ENCODE measurements around the gene ABCG1. TPM values are rescaled to one million over a fixed set of nuclear protein-coding genes. Genes with fewer than 3 reads are reported as not detected.

ABCG1 gene
- total and polyA plus RNA-seq, 2 donors (not counting 3 experiments of a cell fraction or from before 2014, with no cell fraction given): 6.7 to 19.6 TPM

- ChIA-PET CTCF (interaction anchor here (0.8 to 2.9 kb wide), 4 partner anchors 8 to 36 kb away, joined by 3 to 8 read pairs (median 4); no protein-coding TSS in a partner anchor), POLR2A (no interaction called here)
- peaks cover 0 to 4% of the 10 kb centered on the region in 2 experiments for H3K27me3 ChIP-seq (ENCODE audit: control insufficient read depth in 2 of 2, insufficient read depth in 2 of 2, low read length in 2 of 2)
- no peaks in the 10 kb centered on the region for H3K79me2 ChIP-seq (ENCODE audit: control insufficient read depth, insufficient read depth, low read length)
- no peak overlapping the region for H2AFZ ChIP-seq (ENCODE audit: low read depth, low read length)
- H3K36me3 ChIP-seq (ENCODE audit: control insufficient read depth in 2 of 2, extremely low read depth in 1 of 2, insufficient read depth in 2 of 2, low read length in 2 of 2): no peaks in the 10 kb centered on the region
- intact Hi-C loops (cut with micrococcal nuclease): no loop called here
- BruUV-seq (replicated peaks): no TSS peak
- no peaks in the 10 kb centered on the region for H4K20me1 ChIP-seq (replicated peaks; ENCODE audit: control insufficient read depth, extremely low read depth, insufficient read depth, low read length)
- no peak overlapping the region for H3K4me2 ChIP-seq (ENCODE audit: insufficient read depth, low read length)
- H3K27ac ChIP-seq (ENCODE audit: insufficient read depth, low read depth, low read length): no peak overlapping the region
- H3K4me1 ChIP-seq (ENCODE audit: control insufficient read depth, extremely low read depth, insufficient read depth, low read length): peaks cover 21% of the 10 kb centered on the region
- no peaks in the 10 kb centered on the region for H3K9me1 ChIP-seq (replicated peaks; ENCODE audit: control insufficient read depth, extremely low read depth, insufficient read depth, low read length)
- TF ChIP-seq CTCF (IDR thresholded peaks at IDR 0.05; ENCODE audit: extremely low read depth in 1 of 2, insufficient read depth in 1 of 2, low read depth in 1 of 2, low read length in 2 of 2) (no peak), EZH2 (IDR thresholded peaks at IDR 0.05; ENCODE audit: borderline replicate concordance, low read depth, low read length, severe bottlenecking) (no peak), FOS (IDR thresholded peaks at IDR 0.05; ENCODE audit: borderline replicate concordance, insufficient read depth, low read length) (no peak), POLR2AphosphoS5 (IDR thresholded peaks at IDR 0.05; ENCODE audit: insufficient read depth, low read depth, low read length) (no peak), GATA2 (IDR thresholded peaks at IDR 0.05; ENCODE audit: insufficient read depth, insufficient read length, low read depth, low read length) (no peak), JUN (IDR thresholded peaks at IDR 0.05; ENCODE audit: borderline replicate concordance, insufficient read depth, insufficient read length, low read depth) (no peak), MAX (IDR thresholded peaks at IDR 0.05; ENCODE audit: insufficient read depth, insufficient read length) (no peak), POLR2A (IDR thresholded peaks at IDR 0.05; ENCODE audit: low read depth, low read length) (no peak), MYC (IDR thresholded peaks at IDR 0.05; ENCODE audit: low read depth, low read length) (no peak)
- FAIRE-seq: peak; percentile 8
- no peaks in the 10 kb centered on the region for H3K9me3 ChIP-seq (replicated peaks; ENCODE audit: control insufficient read depth, insufficient read depth, low read length)
- dilution Hi-C loops (cut with MboI; ENCODE audit: extremely low pct_ligation_motif_present, low sequenced_read_pairs): no loop called here
- H3K9ac ChIP-seq (replicated peaks; ENCODE audit: extremely low read depth, insufficient read depth, low read length): no peak overlapping the region
- H3K4me3 ChIP-seq (replicated peaks in 1 of 3; ENCODE audit: insufficient read depth in 1 of 3, low read depth in 1 of 3, low read length in 3 of 3): no peak overlapping the region
- DNase-seq (ENCODE audit: low read depth, low spot score): no peak
These were observed 7.7 kb downstream of the ABCG1 start for GRCh38 chr21:42226626-42227025.

Data from endothelial cell of umbilical vein (primary cell).